ENCODE measurements around the gene GNB5.

GNB5 gene

DNA sequence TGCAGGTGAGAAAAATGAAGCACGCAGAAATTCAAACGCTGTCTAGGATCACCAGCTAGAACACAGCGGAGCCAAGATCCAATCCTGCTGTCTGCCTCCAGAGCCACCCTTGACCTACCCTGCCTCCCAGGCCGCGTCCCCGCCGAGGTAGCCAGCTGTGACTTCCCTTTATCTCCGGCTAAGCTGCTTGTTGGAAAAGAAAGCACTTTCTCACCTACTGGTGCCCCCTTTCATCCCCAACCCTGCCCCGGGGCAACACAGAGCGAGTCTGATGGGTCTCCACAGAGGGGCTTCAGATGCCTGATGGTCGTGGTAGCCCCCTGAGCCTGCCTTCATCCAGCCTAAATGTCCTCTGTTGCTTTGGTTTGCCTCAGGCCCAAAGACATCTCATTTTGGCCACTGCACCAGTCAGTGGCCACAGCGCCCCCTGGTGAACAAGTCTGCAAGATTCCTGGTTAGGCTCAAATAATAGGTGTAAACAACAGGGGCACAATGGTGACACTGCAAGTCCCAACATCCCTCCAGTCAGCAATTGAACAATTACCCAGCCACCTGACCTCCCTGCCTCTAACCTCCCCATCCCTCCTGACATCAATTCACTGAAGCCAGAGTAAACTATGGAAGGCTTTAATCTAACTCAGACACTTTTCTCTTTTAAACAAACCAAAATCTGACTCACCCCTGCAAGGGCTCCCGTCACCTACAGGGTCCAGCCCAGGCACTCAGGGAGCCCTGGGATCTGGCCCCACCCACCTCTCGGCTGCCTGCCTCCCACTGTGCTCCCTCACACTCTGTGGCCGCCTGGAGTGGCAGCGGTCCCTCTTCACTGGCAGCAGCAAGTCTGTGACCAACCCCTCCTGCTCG lies 51.4 kb downstream of the GNB5 start:
- DNase-seq, result peak; percentile 58

DNA sequence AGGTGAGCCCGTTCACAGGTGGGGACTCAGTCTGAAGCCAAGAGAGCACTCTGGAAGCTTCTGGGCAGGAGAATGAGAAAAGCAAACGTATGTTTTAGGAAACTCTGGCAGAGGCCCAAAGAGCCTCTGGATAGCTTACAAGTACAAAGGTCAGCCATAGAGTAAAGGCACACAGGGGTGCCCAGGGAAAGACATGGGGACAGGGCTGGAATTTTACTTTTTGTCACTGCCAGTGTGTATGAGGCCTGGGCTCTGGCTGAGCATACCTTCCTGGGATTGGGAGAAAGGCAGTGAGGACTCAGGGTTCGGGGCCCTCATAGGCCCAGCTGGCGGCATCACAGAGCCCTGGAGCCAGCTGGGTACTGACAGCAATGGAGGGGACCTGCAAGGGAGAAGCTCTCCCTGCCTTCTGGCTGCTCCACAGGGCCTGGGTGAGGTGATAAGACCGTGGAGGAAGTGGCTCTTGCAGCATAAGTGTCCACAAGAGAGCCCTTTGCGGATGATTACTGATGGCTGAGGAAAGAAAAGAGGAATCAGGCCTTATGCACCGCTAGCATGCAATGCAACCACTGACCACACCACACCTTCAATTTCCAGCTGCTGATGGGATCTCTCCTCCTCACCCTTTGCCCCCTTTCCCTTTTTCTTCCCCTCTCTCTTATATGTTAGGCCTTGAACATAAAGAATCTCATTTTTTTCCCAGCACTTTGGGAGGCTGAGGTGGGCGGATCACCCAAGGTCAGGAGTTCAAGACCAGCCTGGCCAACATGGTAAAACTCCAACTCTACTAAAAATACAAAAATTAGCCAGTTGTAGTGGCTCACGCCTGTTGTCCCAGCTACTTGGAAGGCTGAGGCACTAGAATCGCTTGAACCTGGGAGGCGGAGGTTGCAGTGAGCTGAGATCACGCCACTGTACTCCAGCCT lies 53.5 kb downstream of the GNB5 start:
- DNase-seq, result no peak

- DNase-seq, result no peak
Observed at GRCh38 chr15:52136442-52136980, 54.7 kb downstream of the GNB5 start.

GRCh38 chr15:52134502-52135144 lies 56.6 kb downstream of the GNB5 start:
- DNase-seq, result no peak

GRCh38 chr15:52133510-52134220 lies 57.5 kb downstream of the GNB5 start:
- no peak for DNase-seq

DNA sequence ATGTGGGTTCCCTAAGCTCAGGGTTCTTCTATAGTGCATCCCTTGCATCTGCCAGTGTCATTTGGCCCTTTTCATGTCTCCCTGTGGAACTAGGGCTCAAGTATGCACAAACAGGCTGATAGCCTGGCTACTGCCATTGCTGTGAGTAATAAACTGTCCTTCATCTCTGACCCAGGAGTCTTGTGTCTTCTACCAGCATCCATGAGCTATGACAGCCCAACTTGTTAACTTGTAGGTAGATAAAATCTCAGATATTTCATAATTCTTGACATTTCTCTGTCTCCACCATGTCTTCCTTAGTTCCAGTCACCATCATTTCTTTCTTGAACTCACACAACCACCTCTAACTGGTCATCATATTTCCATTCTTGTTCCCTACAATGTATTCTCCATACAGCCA lies 59.1 kb downstream of the GNB5 start:
- no peak for DNase-seq

- DNase-seq, result no peak
Observed at GRCh38 chr15:52128568-52128967, 62.6 kb downstream of the GNB5 start.

DNA sequence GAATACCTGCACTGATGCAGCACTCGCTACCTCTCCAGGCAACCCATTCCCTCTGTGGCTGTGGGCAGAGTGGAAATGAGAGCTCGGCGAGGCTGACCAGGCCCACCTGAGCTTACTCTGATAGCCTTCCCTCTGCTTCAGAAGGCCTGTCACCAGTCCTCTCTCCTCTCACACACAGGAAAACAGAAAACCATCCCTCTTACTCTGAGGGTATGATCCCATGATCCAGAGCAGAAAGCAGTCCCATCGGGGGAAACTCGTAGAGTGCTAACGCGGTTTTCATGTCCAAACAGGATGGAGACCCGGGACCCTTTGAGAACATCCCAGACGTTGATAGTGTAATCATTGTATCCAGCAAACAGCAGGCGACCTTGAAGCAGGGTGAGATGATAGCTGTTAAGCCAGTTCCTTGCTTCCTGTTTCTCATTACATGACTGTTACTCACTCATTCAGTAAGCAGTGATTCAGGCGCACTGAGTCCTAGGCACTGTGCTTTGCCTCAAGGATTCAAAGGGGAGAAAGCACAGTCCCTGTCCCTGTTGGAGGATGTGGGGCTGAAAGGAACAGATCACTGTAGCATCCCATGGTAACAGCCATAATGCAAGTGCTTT lies 66.8 kb downstream of the GNB5 start:
- DNase-seq, result peak; percentile 80

DNA sequence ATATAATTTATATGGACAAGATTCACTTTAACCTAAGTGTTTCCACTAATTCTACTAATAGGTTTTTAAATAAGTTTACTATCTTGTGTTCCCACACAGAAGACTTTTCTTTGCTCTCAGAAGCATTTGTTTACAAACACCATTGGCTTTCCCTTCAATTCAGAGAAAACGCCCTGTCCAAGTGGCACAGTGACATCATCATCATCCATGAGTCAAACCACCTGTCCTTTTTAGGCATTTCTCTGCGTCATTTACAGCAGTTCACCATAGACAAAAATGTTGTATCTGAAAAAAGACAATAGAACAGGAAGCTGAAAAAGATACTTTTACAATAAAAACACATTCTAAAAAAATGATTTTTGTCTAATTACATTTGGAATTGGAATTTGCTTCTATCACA lies 69.3 kb downstream of the GNB5 start:
- DNase-seq, result peak; percentile 56

DNA sequence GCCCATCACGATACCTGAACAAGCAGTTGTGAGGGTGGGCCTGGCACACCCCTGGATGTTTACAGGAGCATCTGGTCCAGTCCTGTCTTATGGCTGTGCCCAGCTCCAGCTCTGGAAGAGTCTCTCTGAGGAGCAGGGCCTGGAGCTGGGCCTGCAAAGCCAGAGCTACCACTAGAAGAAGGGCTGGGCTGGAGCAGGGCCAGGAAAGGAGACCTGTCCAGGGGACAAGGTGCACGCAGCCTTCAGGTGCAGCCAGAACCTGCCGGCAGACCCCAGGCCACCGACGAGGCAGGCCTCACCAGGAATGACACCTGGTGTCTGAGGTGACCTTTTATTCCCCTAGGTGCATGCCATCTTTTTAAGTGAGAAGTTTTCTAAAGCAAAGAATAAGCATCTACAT lies 70.2 kb downstream of the GNB5 start:
- no peak for DNase-seq

DNA sequence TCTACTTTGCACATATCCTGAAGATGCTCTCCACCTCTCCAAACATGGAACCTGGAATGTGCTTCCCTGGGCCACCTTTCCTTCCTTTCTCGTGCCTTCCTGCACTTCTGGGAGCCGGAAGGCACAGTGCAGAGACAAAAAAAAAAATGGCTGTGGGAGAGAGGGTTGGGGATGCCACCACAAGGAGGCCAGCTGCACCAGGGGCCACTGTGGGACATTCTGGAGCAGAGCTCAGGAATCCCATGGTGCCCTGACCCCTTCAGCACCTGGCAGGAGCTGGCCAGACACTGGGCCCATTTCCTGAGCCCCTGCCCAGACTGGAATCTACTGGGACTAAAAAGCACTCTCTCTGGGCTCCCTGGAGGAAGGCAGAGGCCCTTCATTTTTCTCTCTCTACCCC lies 70.7 kb downstream of the GNB5 start:
- no peak for DNase-seq

GRCh38 chr15:52118969-52119749 lies 72.0 kb downstream of the GNB5 start:
- DNase-seq, result no peak

DNA sequence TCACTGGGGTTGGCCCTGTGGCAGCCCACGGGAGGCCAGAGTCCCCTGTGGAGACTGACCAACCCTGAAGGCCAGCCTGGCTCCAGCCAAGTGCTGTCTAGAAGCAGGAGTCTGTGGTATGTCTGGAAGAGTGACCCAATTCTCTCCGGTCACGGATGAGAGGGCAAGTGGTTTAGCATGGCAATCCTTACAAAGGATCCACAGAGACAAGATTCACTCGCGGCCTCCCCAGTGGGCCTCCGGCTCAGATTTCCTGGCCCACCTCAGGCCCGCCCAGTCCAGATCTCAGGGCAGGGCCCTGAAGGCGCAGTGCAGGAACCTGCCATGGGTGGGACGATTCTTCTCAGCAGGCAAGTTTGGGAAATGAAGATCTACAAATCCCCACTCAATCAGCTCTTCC lies 73.6 kb downstream of the GNB5 start:
- DNase-seq, result no peak

DNA sequence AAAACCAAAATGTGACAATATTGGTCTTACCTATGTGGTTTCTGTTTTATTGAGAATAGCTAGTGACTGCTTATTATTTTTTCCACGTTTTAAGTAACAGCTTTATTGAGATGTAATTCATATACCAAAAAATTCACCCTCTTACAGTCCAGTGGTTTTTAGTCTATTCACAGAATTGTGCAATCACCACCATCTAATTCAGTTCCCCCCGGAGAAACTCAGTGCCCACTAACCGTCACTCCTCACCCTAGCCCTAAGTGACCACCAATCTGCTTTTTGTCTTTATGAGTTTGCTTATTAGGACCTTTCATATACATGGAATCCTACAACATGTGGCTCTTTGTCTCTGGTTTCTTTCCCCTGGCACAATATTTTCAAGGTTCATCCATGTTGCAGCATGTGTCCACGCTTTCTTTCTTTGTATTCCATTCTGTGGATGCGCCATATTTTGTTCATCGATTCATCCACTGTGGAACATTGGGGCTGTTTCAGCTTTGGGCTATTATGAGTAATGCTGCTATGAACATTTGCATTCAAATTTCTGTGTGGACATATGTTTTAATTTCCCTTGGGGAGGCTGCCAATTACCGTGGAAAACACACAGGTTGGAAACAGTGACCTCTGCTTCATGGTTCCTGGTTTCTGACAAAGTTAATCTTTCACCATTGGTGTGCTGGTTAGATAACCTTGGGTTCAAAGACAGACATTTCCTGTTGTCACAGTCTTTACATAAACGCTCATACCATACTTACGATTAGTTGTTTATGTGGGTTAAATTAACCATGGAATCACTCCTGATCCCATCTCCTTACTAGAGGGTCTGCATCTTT lies 75.4 kb downstream of the GNB5 start:
- no peak for DNase-seq

DNA sequence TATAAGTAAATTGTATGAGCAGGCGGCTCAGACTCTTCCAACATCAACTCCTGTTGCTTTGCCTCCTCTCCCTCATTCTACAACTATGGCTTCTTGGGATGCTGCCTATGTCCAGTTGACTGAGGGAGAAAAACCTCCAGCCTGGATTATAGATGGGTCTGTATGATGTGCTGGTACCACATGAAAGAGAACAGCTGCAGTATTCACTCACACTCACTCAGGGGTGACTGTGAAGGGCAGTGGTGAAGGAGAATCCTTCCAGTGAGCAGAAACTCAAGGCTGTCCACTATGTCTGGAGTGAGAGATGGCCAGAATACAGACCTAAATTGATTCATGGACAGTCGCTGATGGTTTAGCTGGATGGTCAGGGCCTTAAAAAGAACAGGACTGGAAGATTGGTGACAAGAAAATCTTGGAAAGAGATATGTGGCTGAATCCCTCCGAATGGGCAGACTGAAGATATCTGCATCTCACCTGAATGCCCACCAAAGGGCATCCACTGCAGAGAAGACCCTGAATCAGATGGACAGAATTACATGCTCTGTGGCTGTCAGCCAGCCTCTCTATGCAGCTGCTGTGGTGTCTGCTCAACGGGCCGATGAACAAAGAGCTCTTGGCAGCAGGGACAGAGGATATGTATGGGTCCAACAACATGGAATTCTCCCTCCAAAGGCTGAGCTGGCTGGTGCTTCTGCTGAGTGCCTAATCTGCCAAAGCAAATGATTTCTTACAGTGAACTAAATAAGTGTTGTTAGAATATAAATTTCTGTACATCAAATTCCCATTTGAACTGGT lies 76.7 kb downstream of the GNB5 start:
- no peak for DNase-seq

GRCh38 chr15:52113708-52114107 lies 77.5 kb downstream of the GNB5 start:
- no peak for DNase-seq

DNA sequence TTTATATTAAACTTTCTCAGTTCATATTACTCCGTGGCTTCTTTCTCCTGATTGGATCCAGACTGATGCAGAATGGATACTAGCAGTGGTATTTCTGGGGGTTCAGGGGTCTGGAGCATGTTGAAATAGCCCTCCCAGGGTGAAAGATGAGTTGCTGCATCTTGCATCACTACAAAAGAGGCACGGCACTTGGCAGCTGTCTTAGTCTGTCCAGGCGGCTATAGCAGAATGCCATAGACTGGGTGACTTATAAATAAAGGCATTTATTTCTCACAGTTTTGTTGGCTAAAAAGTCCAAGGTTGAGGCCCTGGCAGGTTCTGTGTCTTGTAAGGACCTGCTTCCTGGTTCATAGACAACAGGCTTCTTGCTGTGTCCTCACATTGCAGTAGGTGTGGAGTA lies 78.0 kb downstream of the GNB5 start:
- no peak for DNase-seq

- no peak for DNase-seq
Observed at GRCh38 chr15:52112203-52112750, 78.9 kb downstream of the GNB5 start.
